HepG2 (cell line): ENCODE data around the gene LDLR. TPM values are rescaled to one million over a fixed set of nuclear protein-coding genes. Genes with fewer than 3 reads are reported as not detected.

Source experiments
- AKNA ChIP-seq: sonication (generic); formaldehyde crosslinking; IDR thresholded peaks from 2 replicates; pipeline ENCODE4 v1.4.0; 2020; ENCODE audit warnings: missing genetic modification reagents, borderline replicate concordance
- CHD2 ChIP-seq: IDR thresholded peaks from 2 replicates; pipeline ENCODE4 v1.6.1; 2011; ENCODE audit warnings: low read depth, low read length, improper control_type of control experiment
- ELF4 ChIP-seq: sonication (generic); formaldehyde crosslinking; IDR thresholded peaks from 2 replicates; pipeline ENCODE4 v1.5.0; 2020; ENCODE audit warnings: missing genetic modification reagents, mild to moderate bottlenecking, moderate library complexity, borderline replicate concordance
- FOXP4 ChIP-seq: sonication (generic); formaldehyde crosslinking; IDR thresholded peaks from 2 replicates; pipeline ENCODE4 v1.4.0; 2020; ENCODE audit warnings: missing genetic modification reagents
- HNF1B ChIP-seq: sonication (generic); formaldehyde crosslinking; IDR thresholded peaks from 2 replicates; pipeline ENCODE4 v1.5.1; 2020; ENCODE audit warnings: mild to moderate bottlenecking, moderate library complexity, missing genetic modification reagents
- HOXA3 ChIP-seq: sonication (generic); formaldehyde crosslinking; IDR thresholded peaks from 2 replicates; pipeline ENCODE4 v1.5.0; 2020; ENCODE audit warnings: missing genetic modification reagents
- MXI1 ChIP-seq: IDR thresholded peaks from 3 replicates; pipeline ENCODE4 v1.6.1; 2012; ENCODE audit warnings: low read depth, low read length, inconsistent platforms, borderline replicate concordance
- POLR2AphosphoS2 ChIP-seq: IDR thresholded peaks from 2 replicates; pipeline ENCODE4 v1.6.1; 2011; ENCODE audit warnings: low read depth, low read length, improper control_type of control experiment
- POLR2G ChIP-seq: fragments of 200-400 bp; formaldehyde crosslinking; IDR thresholded peaks from 2 replicates; pipeline ENCODE4 v1.6.1; 2018; ENCODE audit warnings: mild to moderate bottlenecking, low read depth, low read length, moderate library complexity
- RXRB ChIP-seq: IDR thresholded peaks from 2 replicates; pipeline ENCODE4 v1.6.1; 2016; ENCODE audit warnings: borderline replicate concordance, missing genetic modification reagents, missing compliant biosample characterization
- SNAPC5 ChIP-seq: sonication (generic); formaldehyde crosslinking; IDR thresholded peaks from 2 replicates; pipeline ENCODE4 v1.8.1; 2023; ENCODE audit warnings: mild to moderate bottlenecking, missing genetic modification reagents, borderline replicate concordance
- SPEN ChIP-seq: sonication (generic); formaldehyde crosslinking; IDR thresholded peaks from 2 replicates; pipeline ENCODE4 v1.5.1; 2020; ENCODE audit warnings: low read depth, mild to moderate bottlenecking, missing genetic modification reagents
- TEF ChIP-seq: sonication (generic); formaldehyde crosslinking; IDR thresholded peaks from 2 replicates; pipeline ENCODE4 v1.5.0; 2020; ENCODE audit warnings: missing genetic modification reagents
- ZNF12 ChIP-seq: sonication (generic); formaldehyde crosslinking; IDR thresholded peaks from 2 replicates; pipeline ENCODE4 v1.5.0; 2020; ENCODE audit warnings: missing genetic modification reagents
- ZNF414 ChIP-seq: sonication (generic); formaldehyde crosslinking; IDR thresholded peaks from 2 replicates; pipeline ENCODE4 v1.5.0; 2020; ENCODE audit warnings: missing genetic modification reagents
- polyA plus RNA-seq, 8 experiments: library from polyadenylated mRNA; depleted of rRNA in 3 of 8; stranded (reverse) in 7 of 8; unstranded in 1 of 8; fragments of >200 nt; fragmentation: Illumina TruSeq in 4 of 8; extraction: Trizol in 4 of 8; gene quantifications; 2 replicates each; pipeline versions ENCODE4 v1.2.1 to v1.2.3, GENCODE V29; 2011 to 2016; ENCODE audit warnings: low read depth in 4 of 8, missing spikeins in 1 of 8, mixed read lengths in 1 of 8; ENCODE audit not compliant: insufficient read depth in 1 of 8
- total RNA-seq, 5 experiments: library from RNA; depleted of rRNA; stranded (reverse); fragments of >200 nt; fragmentation: Illumina TruSeq; extraction: Trizol; gene quantifications; 2 replicates each; pipeline ENCODE4 v1.2.3, GENCODE V29; 2016; ENCODE audit warnings: low read depth in 1 of 5

Gene LDLR
- total and polyA plus RNA-seq, 2 of the 13 experiments (the other 11 are each of a cell fraction or from before 2014, with no cell fraction given), result 51.6 to 92.5 TPM

- TF ChIP-seq POLR2AphosphoS2, result peak; percentile 79; the same call in 1 of the 2 replicates
- peak; percentile 47; the same call in 1 of the 2 replicates for TF ChIP-seq TEF (CRISPR knock-in tag)
- TF ChIP-seq POLR2G, result peak; percentile 96
- peak; percentile 13; the same call in 1 of the 2 replicates for TF ChIP-seq ZNF12 (CRISPR knock-in tag)
- TF ChIP-seq RXRB (CRISPR knock-in tag), result no peak
- no peak for TF ChIP-seq ELF4 (CRISPR knock-in tag)
- TF ChIP-seq SNAPC5 (CRISPR knock-in tag), result no peak
- peak; percentile 67; the same call in 1 of the 2 replicates for TF ChIP-seq AKNA (CRISPR knock-in tag)
- peak; percentile 76; the same call in 1 of the 3 replicates for TF ChIP-seq MXI1
- TF ChIP-seq FOXP4 (CRISPR knock-in tag), result 0 out of 2 replicates have a peak, but pooled peaks have one; percentile 17
- TF ChIP-seq CHD2, result peak; percentile 70
- TF ChIP-seq HOXA3 (CRISPR knock-in tag), result peak; percentile 50; the same call in 1 of the 2 replicates
- peak; percentile 46 for TF ChIP-seq HNF1B (CRISPR knock-in tag)
- TF ChIP-seq SPEN (CRISPR knock-in tag), result no peak
- peak; percentile 36; the same call in 1 of the 2 replicates for TF ChIP-seq ZNF414
Measured at GRCh38 chr19:11089254-11090013, at the start of gene LDLR (continued).
